Transverse colon (tissue), 3 donors: ENCODE measurements around the gene TMEM92.

Source experiments
- CTCF ChIP-seq, 5 experiments: fragments of 200-600 bp in 3 of 5; fragments of 450-650 bp in 2 of 5; sonication (generic) in 3 of 5; IDR thresholded peaks; 1 replicate in 2 of 5; 2 replicates in 3 of 5; pipeline ENCODE4 v1.5.1; 2016 to 2017; ENCODE audit warnings: antibody characterized with exemption in 5 of 5, inconsistent platforms in 3 of 5, mild to moderate bottlenecking in 2 of 5, moderate library complexity in 1 of 5
- EP300 ChIP-seq: sonication (generic); formaldehyde crosslinking; IDR thresholded peaks from one replicate; pipeline ENCODE4 v1.6.1; 2017; ENCODE audit warnings: antibody characterized with exemption, low read depth

DNA sequence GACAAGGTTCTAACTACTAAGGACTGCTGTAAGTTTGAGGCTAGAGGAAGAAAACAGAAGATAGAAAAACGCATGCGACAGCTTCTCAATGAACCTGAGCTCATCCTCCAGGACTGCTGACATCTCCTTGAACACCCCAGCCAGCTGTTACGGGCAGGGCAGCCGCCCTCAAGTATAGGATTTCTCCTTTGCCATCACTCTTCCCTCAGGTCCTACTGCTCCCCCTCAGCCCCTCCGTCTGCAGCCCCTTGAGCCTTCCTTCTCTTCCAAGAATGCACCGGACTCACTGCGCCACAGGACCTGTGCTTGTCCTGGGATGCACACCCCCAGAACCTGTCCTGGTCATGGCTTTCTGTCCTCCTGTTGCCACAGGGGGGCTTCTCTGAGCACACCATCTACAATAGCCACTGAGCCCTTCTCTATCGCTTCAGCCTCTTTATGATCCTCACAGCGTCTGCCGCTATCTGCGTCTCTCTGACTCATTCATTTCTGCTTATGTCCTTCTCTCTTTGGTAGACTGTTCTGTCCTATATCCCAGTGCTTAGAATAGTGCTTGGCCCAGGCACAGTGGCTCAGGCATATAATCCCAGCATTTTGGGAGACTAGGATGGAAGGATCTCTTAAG lies 56.0 kb downstream of the TMEM92 start:
- TF ChIP-seq CTCF (IDR thresholded peaks at IDR 0.05) (no peak), EP300 (no peak)
